GM18873 (cell line): ENCODE results near the gene UBQLN4.
A peak's percentile ranks its signal among the peaks of the same experiment; 100 is the strongest.
"Not testable (repeated sequence)": the region's sequence is repeated elsewhere in the genome, so short reads cannot be mapped to it uniquely, and the experiment has no call there.

Experiments used
- ATAC-seq: cut with Tn5 transposase; IDR thresholded peaks from one replicate; pipeline ENCODE4 v1.9.1; 2021; ENCODE audit warnings: mild to moderate bottlenecking, moderate library complexity, moderate number of reproducible peaks; ENCODE audit not compliant: unreplicated experiment, low FRiP score

The UBQLN4 gene

GRCh38 chr1:156063997-156064285 lies 10.3 kb upstream of the UBQLN4 start:
- ATAC-seq: no peak

GRCh38 chr1:156062189-156062588 lies 8.6 kb upstream of the UBQLN4 start:
- no peak for ATAC-seq

GRCh38 chr1:156060937-156061636 lies 7.5 kb upstream of the UBQLN4 start, which contains the start of gene RAB25:
TSS of gene RAB25 (plus strand) at chr1:156061160. CDS start at chr1:156061401, 241 bp downstream.
- no peak for ATAC-seq

- no peak for ATAC-seq
Observed at GRCh38 chr1:156056326-156056849, 2.8 kb upstream of the UBQLN4 start.

GRCh38 chr1:156055281-156056048 lies 1.9 kb upstream of the UBQLN4 start:
- ATAC-seq: no peak

- ATAC-seq: peak; percentile 70
Observed at GRCh38 chr1:156054500-156055280, 1.1 kb upstream of the UBQLN4 start, which contains the start of gene LAMTOR2. TSS of gene LAMTOR2 (plus strand) at chr1:156054782. CDS start at chr1:156054890, 108 bp downstream.

- ATAC-seq: no peak
Observed at GRCh38 chr1:156052862-156053767, 483 bp downstream of the UBQLN4 start.

GRCh38 chr1:156051011-156051725 lies 2.4 kb downstream of the UBQLN4 start:
- ATAC-seq: no peak

GRCh38 chr1:156050376-156050775 lies 3.2 kb downstream of the UBQLN4 start:
- ATAC-seq: no peak

GRCh38 chr1:156048663-156049258 lies 4.8 kb downstream of the UBQLN4 start:
- ATAC-seq: no peak

GRCh38 chr1:156045076-156045475 lies 8.5 kb downstream of the UBQLN4 start:
- ATAC-seq: no peak

- ATAC-seq: no peak
Observed at GRCh38 chr1:156042828-156043227, 10.8 kb downstream of the UBQLN4 start.

- ATAC-seq: not testable (repeated sequence)
Observed at GRCh38 chr1:156034991-156035390, 18.6 kb downstream of the UBQLN4 start.

- no peak for ATAC-seq
Observed at GRCh38 chr1:156033011-156033410, 20.6 kb downstream of the UBQLN4 start.

- no peak for ATAC-seq
Observed at GRCh38 chr1:156026588-156026987, 27.0 kb downstream of the UBQLN4 start.

GRCh38 chr1:156025876-156026275 lies 27.7 kb downstream of the UBQLN4 start:
- ATAC-seq: no peak

GRCh38 chr1:156024801-156025200 lies 28.8 kb downstream of the UBQLN4 start:
- ATAC-seq: no peak

GRCh38 chr1:156021954-156022353 lies 31.6 kb downstream of the UBQLN4 start:
- no peak for ATAC-seq

GRCh38 chr1:156021093-156021428 lies 32.5 kb downstream of the UBQLN4 start:
- no peak for ATAC-seq
